Measurements from ENCODE around the gene JUNB. TPM values are rescaled to one million over a fixed set of nuclear protein-coding genes. Genes with fewer than 3 reads are reported as not detected.

JUNB gene
- total and polyA plus RNA-seq, 10 of the 15 experiments (the other 5 are each of a cell fraction or from before 2014, with no cell fraction given), result 0.55 to 144 (median 68.3) TPM

DNA sequence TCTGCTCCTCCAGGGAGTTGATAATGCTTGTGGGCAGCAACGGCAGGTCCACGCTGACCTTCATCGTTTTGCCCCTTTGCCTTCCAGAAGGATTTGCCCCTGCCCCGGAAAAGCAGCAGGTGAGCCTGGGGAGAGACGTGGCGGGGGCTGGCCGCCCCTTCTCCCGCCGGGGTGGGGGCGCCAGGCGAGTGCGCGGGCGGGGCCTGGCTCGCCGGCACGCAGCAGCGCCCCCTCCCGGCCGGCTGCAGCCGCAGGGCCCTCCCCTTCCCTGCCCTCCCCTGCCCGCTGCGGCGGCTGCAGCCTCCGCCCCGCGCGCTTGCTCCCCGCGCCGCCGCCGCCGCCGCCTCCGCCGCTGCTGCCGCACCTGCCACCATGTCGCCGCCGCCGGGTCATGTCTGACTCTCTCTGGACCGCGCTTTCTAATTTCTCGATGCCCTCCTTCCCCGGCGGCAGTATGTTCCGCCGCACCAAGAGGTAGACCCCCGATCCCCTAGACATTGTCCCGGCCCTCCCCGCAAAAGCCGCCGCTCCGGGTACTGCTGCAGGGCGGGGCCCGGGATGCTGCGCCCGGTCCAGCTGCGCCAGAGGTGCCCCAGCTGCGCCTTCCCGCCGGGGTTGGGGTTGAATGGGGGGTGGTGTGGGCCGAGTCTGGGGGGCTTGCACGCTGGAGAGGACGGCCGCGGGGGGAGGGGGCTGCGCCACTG lies 47.0 kb downstream of the JUNB start, which contains the start of gene MAST1 (continued):
- no peak for TF ChIP-seq KLF5 (IDR thresholded peaks at IDR 0.05; ENCODE audit: partially characterized antibody)
- no peak for TF ChIP-seq EP300 (IDR thresholded peaks at IDR 0.05; ENCODE audit: borderline replicate concordance in 1 of 2, control insufficient read depth in 1 of 2, low read depth in 2 of 2, low read length in 2 of 2)
- TF ChIP-seq BHLHE40 (IDR thresholded peaks at IDR 0.05; ENCODE audit: borderline replicate concordance in 1 of 2, low read depth in 2 of 2, low read length in 1 of 2), result peak in 1 of 2 experiments; percentile 57; a peak in 2 of 4 replicates
- no peak for TF ChIP-seq RB1 (IDR thresholded peaks at IDR 0.05; ENCODE audit: borderline replicate concordance)
- peak; percentile 33; the same call in 1 of the 2 replicates for TF ChIP-seq IKZF1 (conservative IDR thresholded peaks at IDR 0.05)
- TF ChIP-seq HDAC2 (IDR thresholded peaks at IDR 0.05), result no peak
- TF ChIP-seq MTA3 (IDR thresholded peaks at IDR 0.05; ENCODE audit: borderline replicate concordance, low read length), result no peak
- no peak for TF ChIP-seq TAF1 (IDR thresholded peaks at IDR 0.05; ENCODE audit: borderline replicate concordance, low read depth, low read length)
- TF ChIP-seq, protein P1, sequence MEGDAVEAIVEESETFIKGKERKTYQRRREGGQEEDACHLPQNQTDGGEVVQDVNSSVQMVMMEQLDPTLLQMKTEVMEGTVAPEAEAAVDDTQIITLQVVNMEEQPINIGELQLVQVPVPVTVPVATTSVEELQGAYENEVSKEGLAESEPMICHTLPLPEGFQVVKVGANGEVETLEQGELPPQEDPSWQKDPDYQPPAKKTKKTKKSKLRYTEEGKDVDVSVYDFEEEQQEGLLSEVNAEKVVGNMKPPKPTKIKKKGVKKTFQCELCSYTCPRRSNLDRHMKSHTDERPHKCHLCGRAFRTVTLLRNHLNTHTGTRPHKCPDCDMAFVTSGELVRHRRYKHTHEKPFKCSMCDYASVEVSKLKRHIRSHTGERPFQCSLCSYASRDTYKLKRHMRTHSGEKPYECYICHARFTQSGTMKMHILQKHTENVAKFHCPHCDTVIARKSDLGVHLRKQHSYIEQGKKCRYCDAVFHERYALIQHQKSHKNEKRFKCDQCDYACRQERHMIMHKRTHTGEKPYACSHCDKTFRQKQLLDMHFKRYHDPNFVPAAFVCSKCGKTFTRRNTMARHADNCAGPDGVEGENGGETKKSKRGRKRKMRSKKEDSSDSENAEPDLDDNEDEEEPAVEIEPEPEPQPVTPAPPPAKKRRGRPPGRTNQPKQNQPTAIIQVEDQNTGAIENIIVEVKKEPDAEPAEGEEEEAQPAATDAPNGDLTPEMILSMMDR (IDR thresholded peaks at IDR 0.05 in 2 of 3, conservative IDR thresholded peaks at IDR 0.05 in 1 of 3; ENCODE audit: control insufficient read depth in 2 of 3, extremely low read depth in 1 of 3, insufficient read depth in 1 of 3, low read depth in 3 of 3, low read length in 3 of 3), result peak; percentile 27 to 58 (median 42); a peak in 4 of 6 replicates
- no peak for TF ChIP-seq CHD1 (IDR thresholded peaks at IDR 0.05; ENCODE audit: low read depth, low read length)

Data from GM12878 (cell line).